HepG2 (cell line): Measurements from ENCODE around the gene ABCG1. TPM values are rescaled to one million over a fixed set of nuclear protein-coding genes. Genes with fewer than 3 reads are reported as not detected.

ENCODE experiments used
- ATAC-seq: fragments of 200-7000 bp; cut with Tn5 transposase; 3 replicates; pipeline ENCODE4 v1.9.1; 2020; ENCODE audit warnings: mild to moderate bottlenecking, moderate library complexity
- BruUV-seq: library from RNA; stranded (reverse); fragments of 400-500 nt; replicated peaks from 2 replicates; lab custom pipeline; 2021; lab: Mats Ljungman, UMichigan
- CTCF ChIA-PET: fragments of 300-600 bp; formaldehyde crosslinking; extraction: SDS; loops from one replicate; lab custom pipeline; 2021; ENCODE audit warnings: low total read pairs, inconsistent platforms, low intra/inter-chr PET ratio; lab: Yijun Ruan, JAX
- POLR2A ChIA-PET: fragments of 350-600 bp; sonication (Branson Sonifier 250); formaldehyde crosslinking; loops from one replicate; lab custom pipeline; 2020; ENCODE audit warnings: antibody characterized with exemption, inconsistent platforms; lab: Yijun Ruan, JAX
- DNase-seq: peaks from one replicate; pipeline ENCODE4 v3.0.0-alpha.2; 2015; ENCODE audit warnings: low spot score
- FAIRE-seq: peaks from 3 replicates; lab custom pipeline; 2011; peaks lifted over from hg19 to GRCh38; lab: Jason Lieb, UNC
- H2AFZ ChIP-seq: one replicate; pipeline ENCODE4 v1.6.1; 2011; ENCODE audit warnings: low read length, inconsistent platforms
- H3K27ac ChIP-seq: fragments of 300-600 bp; 3 replicates; pipeline ENCODE4 v1.8.0; 2011; ENCODE audit warnings: mixed run types, mild to moderate bottlenecking, mixed read lengths, low read length, inconsistent platforms; ENCODE audit not compliant: insufficient read depth; ENCODE audit errors: extremely low read length
- H3K27me3 ChIP-seq, 2 experiments: fragments of 200-600 bp in 1 of 2; 2 replicates in 1 of 2; 3 replicates in 1 of 2; pipeline versions ENCODE4 v1.6.0 to v1.8.0; 2011; ENCODE audit warnings: low read length in 2 of 2, mild to moderate bottlenecking in 2 of 2, moderate library complexity in 2 of 2, inconsistent platforms in 1 of 2; ENCODE audit not compliant: insufficient read depth in 2 of 2, control insufficient read depth in 1 of 2
- H3K36me3 ChIP-seq, 2 experiments: fragments of 200-600 bp in 1 of 2; replicated peaks in 1 of 2; 2 replicates in 1 of 2; 3 replicates in 1 of 2; pipeline versions ENCODE4 v1.5.1 to v1.8.0; 2011; ENCODE audit warnings: low read length in 2 of 2, inconsistent platforms in 1 of 2; ENCODE audit not compliant: insufficient read depth in 2 of 2, control insufficient read depth in 1 of 2
- H3K4me1 ChIP-seq: 2 replicates; pipeline ENCODE4 v1.5.1; 2012; ENCODE audit warnings: low read length, inconsistent platforms; ENCODE audit not compliant: insufficient read depth
- H3K4me2 ChIP-seq: 2 replicates; pipeline ENCODE4 v1.6.0; 2011; ENCODE audit warnings: low read depth, low read length, inconsistent platforms
- H3K4me3 ChIP-seq, 3 experiments: fragments of 200-600 bp in 1 of 3; sonication (generic), shearing (Covaris generic) in 1 of 3; replicated peaks in 1 of 3; 2 replicates each; pipeline ENCODE4 v1.5.1; 2011 to 2016; ENCODE audit warnings: low read length in 3 of 3, inconsistent platforms in 2 of 3, low read depth in 2 of 3, mild to moderate bottlenecking in 2 of 3, control low read depth in 1 of 3, mixed read lengths in 1 of 3; ENCODE audit not compliant: insufficient read depth in 1 of 3
- H3K79me2 ChIP-seq: one replicate; pipeline ENCODE4 v1.6.1; 2011; ENCODE audit warnings: low read length, inconsistent platforms; ENCODE audit not compliant: insufficient read depth
- H3K9ac ChIP-seq: 2 replicates; pipeline ENCODE4 v1.6.0; 2011; ENCODE audit warnings: mild to moderate bottlenecking, low read depth, low read length, inconsistent platforms; ENCODE audit not compliant: insufficient read depth
- H3K9me3 ChIP-seq: 2 replicates; pipeline ENCODE4 v1.5.1; 2012; ENCODE audit warnings: mild to moderate bottlenecking, low read length
- H4K20me1 ChIP-seq: 2 replicates; pipeline ENCODE4 v1.6.0; 2011; ENCODE audit warnings: inconsistent platforms, mild to moderate bottlenecking, low read length, moderate library complexity; ENCODE audit not compliant: insufficient read depth
- GPN1 ChIP-seq: sonication (generic); formaldehyde crosslinking; IDR thresholded peaks from 2 replicates; pipeline ENCODE4 v1.5.1; 2020; ENCODE audit warnings: missing genetic modification reagents, borderline replicate concordance
- HMGXB4 ChIP-seq, 2 experiments: sonication (generic) in 1 of 2; formaldehyde crosslinking in 1 of 2; IDR thresholded peaks; 2 replicates each; pipeline versions ENCODE4 v1.4.0 to v1.6.1; 2018 to 2020; ENCODE audit warnings: missing genetic modification reagents in 2 of 2, borderline replicate concordance in 1 of 2, low read depth in 1 of 2, mild to moderate bottlenecking in 1 of 2, missing biosample characterization in 1 of 2
- NFE2L2 ChIP-seq: fragments of 150-350 bp; IDR thresholded peaks from 2 replicates; pipeline ENCODE4 v1.6.1; 2014; ENCODE audit warnings: low read length
- PHF5A ChIP-seq: IDR thresholded peaks from one replicate; pipeline ENCODE4 v1.6.1; 2018; ENCODE audit warnings: low read depth, missing genetic modification reagents; ENCODE audit not compliant: unreplicated experiment
- POLR2AphosphoS5 ChIP-seq: IDR thresholded peaks from 2 replicates; pipeline ENCODE4 v1.6.1; 2012; ENCODE audit warnings: low read depth, low read length
- RFX5 ChIP-seq: IDR thresholded peaks from 2 replicates; pipeline ENCODE4 v1.6.1; 2011; ENCODE audit warnings: low read depth, low read length, improper control_type of control experiment
- U2AF2 ChIP-seq: fragments of 200-400 bp; formaldehyde crosslinking; IDR thresholded peaks from 2 replicates; pipeline ENCODE4 v1.6.1; 2017; ENCODE audit warnings: low read depth, mild to moderate bottlenecking, low read length
- ZBTB21 ChIP-seq: sonication (generic); formaldehyde crosslinking; IDR thresholded peaks from 2 replicates; pipeline ENCODE4 v1.4.0; 2020; ENCODE audit warnings: missing genetic modification reagents
- ZEB1 ChIP-seq: IDR thresholded peaks from 2 replicates; pipeline ENCODE4 v1.6.1; 2012; ENCODE audit warnings: mild to moderate bottlenecking, low read depth, inconsistent platforms; ENCODE audit not compliant: insufficient replicate concordance
- ZFP90 ChIP-seq: sonication (generic); formaldehyde crosslinking; IDR thresholded peaks from 2 replicates; pipeline ENCODE4 v1.8.0; 2022; ENCODE audit warnings: missing genetic modification reagents, mild to moderate bottlenecking, inconsistent platforms, borderline replicate concordance
- ZNF234 ChIP-seq: sonication (generic); formaldehyde crosslinking; conservative IDR thresholded peaks from 2 replicates; pipeline ENCODE4 v1.5.1; 2020; ENCODE audit warnings: mild to moderate bottlenecking, missing genetic modification reagents
- ZNF30 ChIP-seq: sonication (generic); formaldehyde crosslinking; IDR thresholded peaks from 2 replicates; pipeline ENCODE4 v1.5.0; 2020; ENCODE audit warnings: mild to moderate bottlenecking, missing genetic modification reagents
- ZNF333 ChIP-seq: sonication (generic); formaldehyde crosslinking; IDR thresholded peaks from 2 replicates; pipeline ENCODE4 v1.4.0; 2020; ENCODE audit warnings: mild to moderate bottlenecking, missing genetic modification reagents, borderline replicate concordance
- ZNF569 ChIP-seq: sonication (generic); formaldehyde crosslinking; IDR thresholded peaks from 2 replicates; pipeline ENCODE4 v1.5.0; 2020; ENCODE audit warnings: mild to moderate bottlenecking, missing genetic modification reagents, moderate library complexity, borderline replicate concordance
- ZNF772 ChIP-seq: sonication (generic); formaldehyde crosslinking; IDR thresholded peaks from 2 replicates; pipeline ENCODE4 v1.5.0; 2020; ENCODE audit warnings: mild to moderate bottlenecking, missing genetic modification reagents
- ZSCAN21 ChIP-seq: sonication (generic); formaldehyde crosslinking; IDR thresholded peaks from 2 replicates; pipeline ENCODE4 v1.8.0; 2022; ENCODE audit warnings: mild to moderate bottlenecking, missing genetic modification reagents, moderate library complexity, borderline replicate concordance
- whole genome bisulfite sequencing: methylation state at CpG from one replicate; pipeline ENCODE4 v1.1.6; 2017; ENCODE audit warnings: low lambda C conversion rate; 5-methylcytosine and 5-hydroxymethylcytosine counted together
- in situ Hi-C: cut with HindIII; loops from 2 replicates; pipeline ENCODE4 v1.10.0; 2017; ENCODE audit warnings: low pct_unique_long_range_greater_than_20kb; ENCODE audit not compliant: extremely low pct_ligation_motif_present
- intact Hi-C: fragments of 100-400 bp; cut with micrococcal nuclease; formaldehyde crosslinking; loops from one replicate; pipeline ENCODE4 v1.10.0; 2022; ENCODE audit not compliant: unreplicated experiment
- polyA plus RNA-seq, 8 experiments: library from polyadenylated mRNA; depleted of rRNA in 3 of 8; stranded (reverse) in 7 of 8; unstranded in 1 of 8; fragments of >200 nt; fragmentation: Illumina TruSeq in 4 of 8; extraction: Trizol in 4 of 8; gene quantifications; 2 replicates each; pipeline versions ENCODE4 v1.2.1 to v1.2.3, GENCODE V29; 2011 to 2016; ENCODE audit warnings: low read depth in 4 of 8, missing spikeins in 1 of 8, mixed read lengths in 1 of 8; ENCODE audit not compliant: insufficient read depth in 1 of 8
- total RNA-seq, 5 experiments: library from RNA; depleted of rRNA; stranded (reverse); fragments of >200 nt; fragmentation: Illumina TruSeq; extraction: Trizol; gene quantifications; 2 replicates each; pipeline ENCODE4 v1.2.3, GENCODE V29; 2016; ENCODE audit warnings: low read depth in 1 of 5

Gene ABCG1
- total and polyA plus RNA-seq, 2 of the 13 experiments (the other 11 are each of a cell fraction or from before 2014, with no cell fraction given): 0.04 TPM; not detected in 1

DNA sequence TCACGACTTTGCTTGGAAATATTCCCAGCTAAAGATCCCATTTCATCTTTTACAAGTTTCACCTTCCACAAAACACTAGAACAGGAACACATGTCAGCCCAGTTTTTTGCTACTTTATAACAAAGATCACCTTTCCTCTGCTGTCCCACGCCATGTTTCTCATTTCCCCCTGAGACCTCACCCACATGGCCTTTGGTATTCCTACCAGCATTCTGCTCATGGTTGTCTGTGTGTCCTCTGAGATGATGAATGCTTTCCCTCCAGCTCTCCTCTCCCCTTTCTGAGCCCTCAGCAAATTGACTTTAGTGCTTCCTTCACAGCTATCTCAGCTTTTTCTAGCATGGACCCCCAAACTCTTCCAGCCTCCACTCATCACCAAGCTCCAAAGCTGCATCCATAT is 32.3 kb upstream of the ABCG1 start:
- Histone ChIP-seq H3K4me1 (no peaks in the 10 kb centered on the region), H3K79me2 (no peaks in the 10 kb centered on the region), H3K4me3 (no peak overlapping the region), H3K36me3 (no peaks in the 10 kb centered on the region), H3K9ac (no peak overlapping the region), H3K27ac (no peak overlapping the region), H3K27me3 (peaks cover 3 to 15% of the 10 kb centered on the region in 2 experiments; a peak in 4 of 5 replicates), H2AFZ (no peak overlapping the region), H3K9me3 (no peaks in the 10 kb centered on the region), H3K4me2 (no peak overlapping the region), H4K20me1 (no peaks in the 10 kb centered on the region)
- in situ Hi-C loops: no loop called here
- ATAC-seq: no peak
- TF ChIP-seq HMGXB4 (CRISPR knock-in tag; IDR thresholded peaks at IDR 0.05; ENCODE audit: borderline replicate concordance in 1 of 2, low read depth in 1 of 2) (no peak), ZFP90 (CRISPR knock-in tag) (no peak), POLR2AphosphoS5 (no peak), ZNF30 (CRISPR knock-in tag) (no peak)
- no TSS peak for BruUV-seq
- no peak for FAIRE-seq
- WGBS: 1% methylated on average over 2 of the region's 2 CpGs
- intact Hi-C loops: no loop called here
- POLR2A ChIA-PET: no interaction called here
- CTCF ChIA-PET: no interaction called here
- no peak for DNase-seq

- in situ Hi-C loops (no loop called here), intact Hi-C loops (no loop called here)
- H3K4me1 ChIP-seq: no peaks in the 10 kb centered on the region
- H3K36me3 ChIP-seq: no peaks in the 10 kb centered on the region
- no peak overlapping the region for H2AFZ ChIP-seq
- ATAC-seq (no peak), FAIRE-seq (no peak), DNase-seq (no peak)
- BruUV-seq: no TSS peak
- no peak overlapping the region for H3K27ac ChIP-seq
- no peaks in the 10 kb centered on the region for H3K9me3 ChIP-seq
- H4K20me1 ChIP-seq: no peaks in the 10 kb centered on the region
- ChIA-PET CTCF (no interaction called here), POLR2A (no interaction called here)
- no peak overlapping the region for H3K4me3 ChIP-seq
- H3K9ac ChIP-seq: no peak overlapping the region
- peaks cover 3 to 29% of the 10 kb centered on the region in 2 experiments; a peak in 4 of 5 replicates for H3K27me3 ChIP-seq
- 34% methylated on average over 8 of the region's 8 CpGs for WGBS
- H3K79me2 ChIP-seq: no peaks in the 10 kb centered on the region
- H3K4me2 ChIP-seq: no peak overlapping the region
- TF ChIP-seq GPN1 (CRISPR knock-in tag): no peak
- no peak for TF ChIP-seq ZNF234
- no peak for TF ChIP-seq ZNF569
- TF ChIP-seq ZEB1: no peak
- TF ChIP-seq NFE2L2: no peak
- TF ChIP-seq RFX5: no peak
- no peak for TF ChIP-seq ZBTB21 (CRISPR knock-in tag)
- no peak for TF ChIP-seq ZNF333
- TF ChIP-seq PHF5A (CRISPR knock-in tag): no peak
- no peak for TF ChIP-seq U2AF2
- TF ChIP-seq ZNF772: no peak
- TF ChIP-seq ZSCAN21 (CRISPR knock-in tag): no peak
These were observed 30.8 kb upstream of the ABCG1 start for GRCh38 chr21:42187976-42188653.
